ENCODE results near the gene GABPB1.

GABPB1 gene

DNA sequence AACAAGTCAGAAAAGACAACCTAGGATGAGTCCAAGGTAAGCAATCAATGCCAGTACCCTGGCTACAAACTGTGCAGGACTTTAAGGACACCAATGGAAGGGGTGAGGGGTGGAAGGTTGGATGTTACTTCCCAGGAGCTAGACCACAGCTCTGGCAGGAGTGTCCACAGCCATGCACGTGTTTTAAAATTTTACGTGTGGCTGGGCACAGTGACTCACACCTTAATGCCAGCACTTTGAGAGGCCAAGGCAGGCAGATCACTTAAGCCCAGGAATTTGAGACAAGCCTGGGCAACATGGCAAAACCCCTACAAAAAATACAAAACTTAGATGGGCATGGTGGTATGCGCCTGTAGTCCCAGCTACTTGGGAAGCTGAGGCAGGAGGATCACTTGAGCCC, 74.7 kb downstream of the GABPB1 start:
- no peak for DNase-seq (ENCODE audit: low read depth in 1 of 2, low spot score in 1 of 2)

- no peak for DNase-seq (ENCODE audit: low read depth in 1 of 2, low spot score in 1 of 2)
Measured at GRCh38 chr15:50278496-50278895, 76.5 kb downstream of the GABPB1 start.

- no peak for DNase-seq (ENCODE audit: low read depth in 1 of 2, low spot score in 1 of 2)
Measured at GRCh38 chr15:50277370-50277769, 77.6 kb downstream of the GABPB1 start.

GRCh38 chr15:50275908-50276307, 79.1 kb downstream of the GABPB1 start:
- no peak for DNase-seq (ENCODE audit: low read depth in 1 of 2, low spot score in 1 of 2)

- no peak for DNase-seq (ENCODE audit: low read depth in 1 of 2, low spot score in 1 of 2)
Measured at GRCh38 chr15:50275091-50275490, 79.9 kb downstream of the GABPB1 start.

DNA sequence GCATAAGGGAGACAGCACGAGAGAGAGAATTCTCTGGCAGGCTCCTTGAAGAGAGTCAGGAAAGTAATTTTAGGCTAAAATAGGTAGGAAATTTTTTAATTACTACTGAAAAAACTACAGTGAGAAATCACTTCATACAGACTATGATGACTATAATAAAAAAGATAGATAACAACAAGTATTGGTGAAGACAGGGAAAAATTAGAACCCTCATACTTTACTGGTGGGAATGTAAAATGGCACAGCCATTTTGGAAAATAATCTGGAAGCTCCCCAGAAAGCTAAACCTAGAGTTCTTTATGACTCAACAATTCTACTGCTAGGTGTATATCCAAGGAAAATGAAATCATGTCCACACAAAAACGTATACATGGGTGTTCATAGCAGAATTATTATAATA, 87.4 kb downstream of the GABPB1 start:
- DNase-seq (ENCODE audit: low read depth in 1 of 2, low spot score in 1 of 2) = no peak

DNA sequence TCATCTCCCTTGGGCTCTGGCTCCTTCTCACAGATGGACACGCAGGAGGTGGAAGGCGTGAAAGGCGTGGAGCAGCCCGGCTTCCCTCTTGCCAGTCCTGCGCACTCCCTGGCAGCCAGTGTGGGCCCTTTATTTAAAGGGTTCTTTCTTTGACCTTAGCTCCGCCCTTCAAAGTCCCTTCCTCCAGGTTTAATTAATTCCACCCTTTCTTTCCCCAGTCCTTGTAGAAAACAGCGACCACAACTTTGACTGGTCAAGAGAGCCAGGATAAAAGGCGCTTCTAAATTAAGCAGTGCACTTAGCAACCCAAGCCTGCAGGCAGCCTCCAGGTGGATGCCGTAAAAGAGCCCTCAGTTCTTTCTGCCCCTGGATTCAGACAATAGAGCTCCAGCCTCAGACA, 89.4 kb downstream of the GABPB1 start, which contains the start of gene HDC:
Gene HDC (minus strand): TSS at position 107 of the 400 bp plus-strand sequence. CDS start 103 bp downstream, at position 4.
- DNase-seq (ENCODE audit: low read depth in 1 of 2, low spot score in 1 of 2) = no peak

DNA sequence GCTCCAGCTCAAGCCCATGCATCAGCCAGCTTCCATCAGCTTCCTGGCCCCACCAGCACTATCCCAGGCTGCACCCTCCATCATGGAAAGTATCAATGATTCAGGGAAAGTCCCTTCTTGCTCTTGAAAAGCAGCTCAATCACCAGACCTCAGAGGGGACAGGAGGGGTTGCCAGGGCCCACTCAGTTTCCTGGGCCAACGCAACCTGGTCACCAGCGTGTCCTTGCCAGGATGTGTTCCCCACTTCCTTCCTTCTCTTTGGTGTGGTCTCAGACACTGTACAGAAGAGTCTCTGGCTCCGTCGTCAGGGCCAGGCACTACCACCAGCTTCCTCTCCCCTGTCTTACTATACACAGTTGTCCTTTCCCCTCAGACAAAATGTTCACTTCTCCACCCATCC, 92.5 kb downstream of the GABPB1 start:
- DNase-seq (ENCODE audit: low read depth in 1 of 2, low spot score in 1 of 2) = no peak

DNA sequence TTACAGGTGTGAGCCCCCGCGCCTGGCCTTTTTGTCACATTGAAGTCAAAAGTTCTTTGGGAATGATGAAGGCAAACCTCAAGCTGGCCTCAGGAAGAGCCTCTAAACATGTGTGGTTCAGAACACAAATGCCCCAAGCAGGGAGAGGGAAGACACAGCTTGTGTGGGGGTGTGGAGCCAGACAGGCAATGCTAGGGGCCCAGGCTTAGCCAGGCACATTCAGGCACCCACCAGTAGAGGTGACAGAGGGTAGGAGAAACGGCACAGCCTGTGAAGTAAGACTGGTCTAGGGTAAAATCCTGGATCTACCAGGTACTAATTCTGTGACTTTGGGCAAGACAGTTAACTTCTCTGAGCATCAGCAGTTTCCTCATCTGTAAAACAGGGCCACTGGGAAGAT, 93.0 kb downstream of the GABPB1 start:
- no peak for DNase-seq (ENCODE audit: low read depth in 1 of 2, low spot score in 1 of 2)

- no peak for DNase-seq (ENCODE audit: low read depth in 1 of 2, low spot score in 1 of 2)
Measured at GRCh38 chr15:50260969-50261496, 94.0 kb downstream of the GABPB1 start.

GRCh38 chr15:50259276-50259675, 95.7 kb downstream of the GABPB1 start:
- DNase-seq (ENCODE audit: low read depth in 1 of 2, low spot score in 1 of 2) = no peak

DNA sequence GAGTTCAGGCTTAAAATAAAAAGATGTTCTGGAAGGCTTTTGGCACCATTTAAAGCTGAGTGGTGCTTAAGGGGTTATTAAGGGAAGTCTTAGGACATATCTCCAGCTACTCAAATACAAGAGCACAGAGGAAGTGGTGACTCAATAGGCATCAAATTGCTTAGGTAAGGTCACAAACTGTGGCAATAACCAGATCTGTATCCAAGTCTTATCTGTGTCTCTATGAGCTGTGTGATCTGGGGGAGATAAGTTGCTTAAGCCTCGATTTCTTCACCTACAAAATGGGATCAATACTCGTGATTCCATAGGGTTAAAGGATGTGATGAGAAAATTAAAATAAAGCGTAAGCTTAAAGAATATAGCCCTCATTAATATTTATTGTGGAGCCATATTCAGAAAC, 97.1 kb downstream of the GABPB1 start:
- DNase-seq (ENCODE audit: low read depth in 1 of 2, low spot score in 1 of 2) = no peak

- DNase-seq (ENCODE audit: low read depth in 1 of 2, low spot score in 1 of 2) = no peak
Measured at GRCh38 chr15:50257332-50257731, 97.7 kb downstream of the GABPB1 start.

DNA sequence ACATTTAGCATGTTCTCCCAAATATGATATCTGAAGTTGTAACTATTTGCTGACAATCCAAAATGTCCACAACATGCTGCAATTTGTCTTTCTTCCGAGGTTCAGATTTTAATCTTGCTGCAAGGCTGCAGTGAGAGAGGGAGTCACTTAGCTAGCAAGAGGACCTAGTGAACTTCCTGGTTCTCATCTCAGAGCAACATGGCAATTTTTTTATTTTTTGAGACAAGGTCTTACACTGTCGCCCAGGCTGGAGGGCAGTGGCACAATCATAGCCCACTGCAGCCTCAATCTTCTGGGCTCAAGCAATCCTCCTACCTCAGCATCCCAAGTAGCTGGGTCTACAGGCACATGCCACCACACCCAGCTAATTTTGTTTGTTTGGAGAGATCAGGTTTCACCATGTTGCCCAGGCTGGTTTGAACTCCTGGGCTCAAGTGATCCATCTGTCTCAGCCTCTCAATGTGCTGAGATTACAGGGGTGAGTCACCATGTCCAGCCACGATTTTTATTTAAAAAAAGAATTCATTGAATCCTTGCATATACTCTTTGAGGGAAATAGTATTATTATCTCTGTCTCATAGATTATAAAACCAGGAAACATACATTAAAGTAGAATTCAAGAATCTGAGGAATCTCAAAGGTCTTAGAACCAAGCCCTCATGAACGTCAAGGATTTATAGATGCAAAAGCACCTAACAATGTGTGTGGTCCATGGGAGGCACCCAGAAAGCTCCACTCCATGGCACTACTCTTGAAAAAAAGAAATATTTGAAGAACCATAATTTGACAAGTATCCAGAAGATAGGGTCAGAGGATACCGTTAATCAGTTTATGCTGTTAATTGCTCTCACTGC, 98.6 kb downstream of the GABPB1 start:
- DNase-seq (ENCODE audit: low read depth in 1 of 2, low spot score in 1 of 2) = no peak

- no peak for DNase-seq (ENCODE audit: low read depth in 1 of 2, low spot score in 1 of 2)
Measured at GRCh38 chr15:50252556-50252955, 102.4 kb downstream of the GABPB1 start.

GRCh38 chr15:50251638-50252182, 103.3 kb downstream of the GABPB1 start:
- no peak for DNase-seq (ENCODE audit: low read depth in 1 of 2, low spot score in 1 of 2)

GRCh38 chr15:50250760-50251394, 104.1 kb downstream of the GABPB1 start:
- DNase-seq (ENCODE audit: low read depth in 1 of 2, low spot score in 1 of 2) = no peak

DNA sequence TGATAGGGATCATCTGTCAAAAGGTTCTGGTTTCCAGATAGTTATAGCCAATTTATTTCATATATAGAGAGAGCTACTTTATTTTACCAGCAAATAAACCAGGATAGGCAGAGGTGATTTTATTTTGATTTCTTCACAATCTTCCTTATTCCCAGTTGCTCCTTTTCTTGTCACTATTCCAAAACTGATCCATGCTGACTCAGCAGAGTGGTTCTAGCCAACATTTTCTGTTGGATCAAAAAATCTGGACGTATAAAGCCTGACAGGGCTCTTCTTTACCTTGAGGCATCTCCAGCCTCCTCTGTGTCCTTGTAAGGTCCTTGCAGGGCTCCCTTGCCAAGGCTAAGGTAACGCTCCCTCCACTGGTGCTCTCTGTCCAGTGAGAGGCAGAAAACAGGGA, 105.3 kb downstream of the GABPB1 start:
- DNase-seq (ENCODE audit: low read depth in 1 of 2, low spot score in 1 of 2) = no peak

DNA sequence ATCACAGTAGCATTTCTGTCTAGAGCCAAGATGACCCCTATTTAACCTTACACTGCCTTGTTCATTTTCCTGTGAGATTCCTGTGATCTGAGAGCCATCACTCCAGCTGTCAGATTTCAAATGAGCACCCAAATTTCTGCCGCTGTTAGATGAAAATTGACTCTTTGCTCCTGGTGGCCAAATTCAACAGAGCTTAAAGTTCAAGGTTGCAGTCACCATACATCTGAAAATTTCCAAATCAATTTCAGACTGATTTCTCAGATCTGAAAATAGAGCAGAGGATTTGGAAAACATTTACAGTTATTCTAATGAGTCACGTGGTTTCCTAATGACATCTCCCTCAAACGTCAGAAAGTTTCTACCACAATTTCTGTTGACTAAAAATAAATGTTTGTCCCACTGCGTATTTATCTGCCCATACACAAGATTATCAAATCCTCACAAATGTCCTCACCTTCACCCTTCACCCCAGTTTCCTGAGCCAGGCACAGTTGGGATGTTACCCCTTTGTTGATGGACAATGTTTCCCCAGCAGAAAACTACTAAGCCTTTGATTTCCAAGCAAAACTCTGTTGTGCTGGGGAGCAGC, 105.9 kb downstream of the GABPB1 start:
- DNase-seq (ENCODE audit: low read depth in 1 of 2, low spot score in 1 of 2) = no peak

GRCh38 chr15:50247819-50248655, 107.0 kb downstream of the GABPB1 start:
- DNase-seq (ENCODE audit: low read depth in 1 of 2, low spot score in 1 of 2) = no peak

DNA sequence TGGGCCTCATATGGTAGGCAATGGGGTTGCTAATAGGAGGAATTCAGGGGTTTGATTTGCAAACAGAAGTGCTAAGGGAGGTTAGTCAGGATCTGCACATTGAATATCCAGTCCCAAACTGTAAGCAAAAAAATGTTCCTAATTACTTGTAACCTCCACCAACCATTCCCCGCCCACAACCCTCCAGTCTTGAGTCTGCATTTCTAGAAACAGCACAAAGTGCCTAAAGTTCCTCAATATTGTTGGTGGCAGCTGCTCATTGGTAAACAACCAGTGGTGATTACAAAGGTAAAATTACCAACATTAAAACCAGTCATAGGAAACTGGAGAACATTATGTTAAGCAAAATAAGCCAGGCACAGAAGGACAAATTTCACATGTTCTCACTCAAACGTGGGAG, 108.4 kb downstream of the GABPB1 start:
- no peak for DNase-seq (ENCODE audit: low read depth in 1 of 2, low spot score in 1 of 2)
